ENCODE results near the gene ADD1.
"Not testable (repeated sequence)": the region's sequence is repeated elsewhere in the genome, so short reads cannot be mapped to it uniquely, and the experiment has no call there.

ADD1 gene

DNA sequence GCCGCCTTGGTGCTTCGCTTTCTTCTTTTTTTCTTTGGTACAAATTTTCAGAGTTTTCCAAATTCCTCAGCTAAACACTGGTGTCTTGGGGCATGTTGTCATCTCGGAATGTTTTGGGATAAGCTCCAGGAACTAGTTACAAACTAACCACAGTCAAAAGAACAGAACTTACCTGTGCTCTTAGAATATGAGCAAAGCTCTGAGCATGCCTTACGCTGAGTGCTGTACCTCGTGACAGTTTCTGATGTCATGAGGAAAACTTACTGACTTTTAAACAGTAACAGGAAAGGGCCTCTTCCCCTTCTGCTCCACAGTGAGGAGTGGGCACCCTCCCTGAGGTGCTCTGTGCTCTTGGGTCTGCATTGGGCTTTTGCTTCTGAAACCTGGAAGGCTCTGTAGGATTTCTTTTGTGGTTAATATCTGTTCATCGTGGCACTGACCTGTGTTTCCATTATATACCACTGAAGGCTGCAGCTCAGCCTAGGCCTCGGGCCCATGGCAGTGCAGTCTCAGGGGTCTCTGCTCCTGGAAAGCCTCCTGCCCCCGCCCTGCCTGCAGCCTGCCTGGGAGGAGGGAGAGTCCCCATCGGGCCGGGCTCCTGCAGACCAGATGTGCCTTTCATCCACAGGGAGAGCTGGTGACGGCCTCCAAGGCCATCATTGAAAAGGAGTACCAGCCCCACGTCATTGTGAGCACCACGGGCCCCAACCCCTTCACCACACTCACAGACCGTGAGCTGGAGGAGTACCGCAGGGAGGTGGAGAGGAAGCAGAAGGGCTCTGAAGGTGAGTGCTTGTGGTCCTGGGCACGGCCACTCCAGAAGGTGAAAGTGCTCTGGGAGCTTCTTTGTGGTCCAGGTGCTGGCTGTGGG, 70.8 kb downstream of the ADD1 start:
- FAIRE-seq (no peak), DNase-seq (ENCODE audit: insufficient read length, low spot score) (no peak)
- TF ChIP-seq, protein P1, sequence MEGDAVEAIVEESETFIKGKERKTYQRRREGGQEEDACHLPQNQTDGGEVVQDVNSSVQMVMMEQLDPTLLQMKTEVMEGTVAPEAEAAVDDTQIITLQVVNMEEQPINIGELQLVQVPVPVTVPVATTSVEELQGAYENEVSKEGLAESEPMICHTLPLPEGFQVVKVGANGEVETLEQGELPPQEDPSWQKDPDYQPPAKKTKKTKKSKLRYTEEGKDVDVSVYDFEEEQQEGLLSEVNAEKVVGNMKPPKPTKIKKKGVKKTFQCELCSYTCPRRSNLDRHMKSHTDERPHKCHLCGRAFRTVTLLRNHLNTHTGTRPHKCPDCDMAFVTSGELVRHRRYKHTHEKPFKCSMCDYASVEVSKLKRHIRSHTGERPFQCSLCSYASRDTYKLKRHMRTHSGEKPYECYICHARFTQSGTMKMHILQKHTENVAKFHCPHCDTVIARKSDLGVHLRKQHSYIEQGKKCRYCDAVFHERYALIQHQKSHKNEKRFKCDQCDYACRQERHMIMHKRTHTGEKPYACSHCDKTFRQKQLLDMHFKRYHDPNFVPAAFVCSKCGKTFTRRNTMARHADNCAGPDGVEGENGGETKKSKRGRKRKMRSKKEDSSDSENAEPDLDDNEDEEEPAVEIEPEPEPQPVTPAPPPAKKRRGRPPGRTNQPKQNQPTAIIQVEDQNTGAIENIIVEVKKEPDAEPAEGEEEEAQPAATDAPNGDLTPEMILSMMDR (IDR thresholded peaks at IDR 0.05; ENCODE audit: insufficient read depth, missing control alignments), result no peak

- FAIRE-seq (no peak), DNase-seq (ENCODE audit: insufficient read length, low spot score) (no peak)
- TF ChIP-seq, protein P1 (IDR thresholded peaks at IDR 0.05; ENCODE audit: insufficient read depth, missing control alignments), result no peak
Observed at GRCh38 chr4:2915789-2916188, 72.1 kb downstream of the ADD1 start.

GRCh38 chr4:2916696-2917095, 73.1 kb downstream of the ADD1 start:
- FAIRE-seq; DNase-seq (ENCODE audit: insufficient read length, low spot score): not testable (repeated sequence)

GRCh38 chr4:2918300-2918699, 74.7 kb downstream of the ADD1 start:
- not testable (repeated sequence) for FAIRE-seq; DNase-seq (ENCODE audit: insufficient read length, low spot score)

DNA sequence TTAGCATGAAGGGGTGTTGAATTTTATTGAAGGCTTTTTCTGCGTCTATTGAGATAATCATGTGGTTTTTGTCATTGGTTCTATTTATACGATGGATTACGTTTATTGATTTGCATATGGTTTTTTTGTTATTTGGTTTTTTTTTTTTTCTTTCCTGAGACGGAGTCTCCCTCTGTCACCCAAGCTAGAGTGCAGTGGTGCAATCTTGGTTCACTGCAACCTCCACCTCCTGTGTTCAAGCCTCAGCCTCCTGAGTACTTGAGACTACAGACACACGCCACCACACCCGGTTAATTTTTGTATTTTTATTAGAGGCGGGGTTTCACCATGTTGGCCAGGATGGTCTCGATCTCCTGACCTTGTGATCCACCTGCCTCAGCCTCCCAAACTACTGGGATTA, 75.1 kb downstream of the ADD1 start:
- not testable (repeated sequence) for FAIRE-seq; DNase-seq (ENCODE audit: insufficient read length, low spot score)

DNA sequence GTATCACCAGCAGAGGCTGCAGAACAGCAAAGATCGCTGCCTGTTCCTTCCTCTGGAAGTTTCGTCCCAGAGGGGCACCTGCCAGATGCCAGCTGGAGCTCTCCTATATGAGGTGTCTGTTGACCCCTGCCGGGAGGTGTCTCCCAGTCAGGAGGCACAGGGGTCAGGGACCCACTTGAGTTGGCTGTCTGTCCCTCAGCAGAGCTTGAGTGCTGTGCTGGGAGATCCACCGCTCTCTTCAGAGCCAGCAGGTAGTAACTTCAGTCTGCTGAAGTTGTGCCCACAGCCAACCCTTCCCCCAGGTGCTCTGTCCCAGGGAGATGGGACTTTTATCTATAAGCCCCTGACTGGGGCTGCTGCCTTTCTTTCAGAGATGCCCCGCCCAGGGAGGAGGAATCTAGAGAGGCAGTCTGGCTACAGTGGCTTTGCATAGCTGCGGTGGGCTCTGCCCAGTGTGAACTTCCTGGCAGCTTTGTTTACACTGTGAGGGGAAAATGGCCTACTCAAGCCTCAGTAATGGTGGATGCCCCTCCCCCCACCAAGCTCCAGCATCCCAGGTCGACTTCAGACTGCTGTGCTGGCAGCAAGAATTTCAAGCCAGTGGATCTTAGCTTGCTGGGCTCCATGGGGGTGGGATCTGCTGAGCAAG, 78.9 kb downstream of the ADD1 start:
- not testable (repeated sequence) for FAIRE-seq; DNase-seq (ENCODE audit: insufficient read length, low spot score)

DNA sequence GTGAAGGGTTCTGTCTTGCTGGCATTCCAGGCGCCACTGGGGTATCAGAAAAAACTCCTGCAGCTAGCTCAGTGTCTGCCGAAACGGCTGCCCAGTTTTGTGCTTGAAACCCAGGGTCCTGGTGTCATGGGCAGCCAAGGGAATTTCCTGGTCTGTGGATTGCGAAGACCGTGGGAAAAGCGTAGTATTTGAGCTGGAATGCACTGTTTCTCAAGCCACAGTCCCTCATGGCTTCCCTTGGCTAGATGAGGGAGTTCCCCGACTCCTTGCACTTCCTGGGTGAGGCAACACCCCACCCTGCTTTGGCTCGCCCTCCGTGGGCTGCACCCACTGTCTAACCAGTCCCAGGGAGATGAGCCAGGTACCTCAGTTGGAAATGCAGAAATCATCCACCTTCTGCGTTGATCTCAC, 79.5 kb downstream of the ADD1 start:
- TF ChIP-seq, protein P1 (IDR thresholded peaks at IDR 0.05; ENCODE audit: insufficient read depth, missing control alignments), result no peak
- no peak for FAIRE-seq
- no peak for DNase-seq (ENCODE audit: insufficient read length, low spot score)

DNA sequence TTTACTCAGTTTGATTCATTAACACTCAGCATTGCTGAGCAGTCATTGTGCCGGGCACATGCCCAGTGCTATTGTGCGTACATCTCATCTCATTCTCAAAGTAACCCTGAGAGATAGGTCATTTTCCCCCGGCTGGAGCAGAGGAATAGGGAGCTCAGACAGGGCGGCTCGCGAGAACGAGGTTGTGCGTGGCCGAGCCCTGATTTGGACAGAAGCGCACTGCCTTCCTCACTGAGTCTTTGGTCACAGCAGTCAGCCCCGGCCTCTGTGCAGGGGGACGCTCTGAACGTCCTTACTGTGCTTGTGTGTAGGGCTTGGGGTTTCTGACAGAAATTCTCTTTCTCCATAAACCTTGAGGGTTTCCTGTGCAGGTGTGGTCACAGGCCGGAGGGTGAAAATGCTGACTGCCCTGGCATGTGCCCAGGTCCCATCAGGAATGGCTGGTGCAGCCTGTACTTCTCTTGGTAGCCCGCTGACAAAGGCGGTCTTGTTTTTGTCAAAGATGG, 80.1 kb downstream of the ADD1 start:
- TF ChIP-seq, protein P1 (IDR thresholded peaks at IDR 0.05; ENCODE audit: insufficient read depth, missing control alignments), result no peak
- FAIRE-seq (no peak), DNase-seq (ENCODE audit: insufficient read length, low spot score) (peak; percentile 11)

- no peak for FAIRE-seq
- TF ChIP-seq, protein P1 (IDR thresholded peaks at IDR 0.05; ENCODE audit: insufficient read depth, missing control alignments), result no peak
- no peak for DNase-seq (ENCODE audit: insufficient read length, low spot score)
Observed at GRCh38 chr4:2924286-2924685, 80.6 kb downstream of the ADD1 start.
